Suprapubic skin (tissue), 4 donors: ENCODE results near the gene ADM2.

ENCODE experiments used
- EP300 ChIP-seq: sonication (generic); formaldehyde crosslinking; IDR thresholded peaks from one replicate; pipeline ENCODE4 v1.6.1; 2017; ENCODE audit warnings: antibody characterized with exemption
- POLR2AphosphoS5 ChIP-seq, 3 donors: sonication (generic); formaldehyde crosslinking; IDR thresholded peaks; one replicate each; pipeline ENCODE4 v1.6.1; 2017; ENCODE audit warnings: antibody characterized with exemption in 3 of 3
- TF ChIP-seq, protein P1 (sequence below), 2 donors: fragments of 200-600 bp in 1 of 2; fragments of 450-650 bp in 1 of 2; sonication (generic) in 1 of 2; IDR thresholded peaks; one replicate each; pipeline ENCODE4 v1.5.1; 2016 to 2019; ENCODE audit warnings: antibody characterized with exemption in 2 of 2, mild to moderate bottlenecking in 1 of 2, moderate library complexity in 1 of 2

DNA sequence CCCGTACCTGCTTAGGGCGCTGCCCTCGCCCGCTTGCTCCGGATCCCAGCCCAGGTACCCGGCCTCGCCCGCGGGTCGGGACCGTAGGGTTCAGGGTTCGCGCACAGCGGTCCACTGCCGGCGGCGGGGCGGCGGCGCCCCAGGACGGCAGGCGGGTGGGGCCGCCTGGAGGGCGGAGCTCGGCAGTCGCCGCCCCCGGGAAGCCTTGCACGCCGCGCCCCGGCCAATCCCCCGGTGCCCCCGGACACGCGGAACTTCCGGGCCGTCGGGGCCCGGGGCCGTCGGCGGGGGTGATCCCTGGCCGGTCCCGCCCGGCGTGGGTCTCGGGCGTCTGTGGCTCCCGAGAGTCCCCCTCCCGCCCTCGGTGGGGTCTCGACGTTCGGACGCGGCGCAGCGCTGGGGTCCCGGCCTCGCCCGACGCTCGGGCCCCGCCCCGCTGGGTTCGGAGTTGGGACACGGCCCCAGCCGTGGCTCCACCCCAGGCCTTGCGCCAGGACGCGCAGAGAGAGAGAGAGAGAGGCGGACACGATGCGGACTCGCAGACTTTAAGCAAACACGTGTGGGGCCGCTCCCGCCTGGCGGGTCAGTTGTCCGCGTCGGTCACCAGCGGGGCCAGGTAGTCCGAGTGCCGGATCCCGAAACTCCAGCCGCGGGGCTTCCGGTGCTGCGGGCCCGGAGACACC lies 48.7 kb downstream of the ADM2 start, which contains the start of gene TYMP:
- TF ChIP-seq, protein P1, sequence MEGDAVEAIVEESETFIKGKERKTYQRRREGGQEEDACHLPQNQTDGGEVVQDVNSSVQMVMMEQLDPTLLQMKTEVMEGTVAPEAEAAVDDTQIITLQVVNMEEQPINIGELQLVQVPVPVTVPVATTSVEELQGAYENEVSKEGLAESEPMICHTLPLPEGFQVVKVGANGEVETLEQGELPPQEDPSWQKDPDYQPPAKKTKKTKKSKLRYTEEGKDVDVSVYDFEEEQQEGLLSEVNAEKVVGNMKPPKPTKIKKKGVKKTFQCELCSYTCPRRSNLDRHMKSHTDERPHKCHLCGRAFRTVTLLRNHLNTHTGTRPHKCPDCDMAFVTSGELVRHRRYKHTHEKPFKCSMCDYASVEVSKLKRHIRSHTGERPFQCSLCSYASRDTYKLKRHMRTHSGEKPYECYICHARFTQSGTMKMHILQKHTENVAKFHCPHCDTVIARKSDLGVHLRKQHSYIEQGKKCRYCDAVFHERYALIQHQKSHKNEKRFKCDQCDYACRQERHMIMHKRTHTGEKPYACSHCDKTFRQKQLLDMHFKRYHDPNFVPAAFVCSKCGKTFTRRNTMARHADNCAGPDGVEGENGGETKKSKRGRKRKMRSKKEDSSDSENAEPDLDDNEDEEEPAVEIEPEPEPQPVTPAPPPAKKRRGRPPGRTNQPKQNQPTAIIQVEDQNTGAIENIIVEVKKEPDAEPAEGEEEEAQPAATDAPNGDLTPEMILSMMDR (IDR thresholded peaks at IDR 0.05): no peak
- TF ChIP-seq POLR2AphosphoS5 (IDR thresholded peaks at IDR 0.05): peak in 2 of 3 donors; percentile 64 to 92
- TF ChIP-seq EP300: no peak
